GF-D8 (cell line): Measurements from ENCODE around the gene TDRKH.
"Not testable (repeated sequence)": the region's sequence is repeated elsewhere in the genome, so short reads cannot be mapped to it uniquely, and the experiment has no call there.

Experiments
- DNase-seq: peaks from one replicate; lab custom pipeline; 2025; lab: John Stamatoyannopoulos, UW

The TDRKH gene

GRCh38 chr1:151802372-151802771, 12.1 kb upstream of the TDRKH start:
- DNase-seq: no peak

- DNase-seq: no peak
Observed at GRCh38 chr1:151801846-151802245, 11.5 kb upstream of the TDRKH start.

- DNase-seq: no peak
Observed at GRCh38 chr1:151801310-151801820, 11.1 kb upstream of the TDRKH start.

GRCh38 chr1:151800830-151801229, 10.5 kb upstream of the TDRKH start:
- no peak for DNase-seq

GRCh38 chr1:151799179-151800022, 9.1 kb upstream of the TDRKH start:
- DNase-seq: no peak

- no peak for DNase-seq
Observed at GRCh38 chr1:151798571-151798970, 8.3 kb upstream of the TDRKH start.

GRCh38 chr1:151790940-151791651, 796 bp upstream of the TDRKH start:
- no peak for DNase-seq

- no peak for DNase-seq
Observed at GRCh38 chr1:151787689-151788088, 2.6 kb downstream of the TDRKH start.

- no peak for DNase-seq
Observed at GRCh38 chr1:151783796-151784195, 6.5 kb downstream of the TDRKH start.

- no peak for DNase-seq
Observed at GRCh38 chr1:151782741-151783140, 7.6 kb downstream of the TDRKH start.

GRCh38 chr1:151782026-151782425, 8.3 kb downstream of the TDRKH start:
- DNase-seq: not testable (repeated sequence)

- not testable (repeated sequence) for DNase-seq
Observed at GRCh38 chr1:151780736-151781135, 9.6 kb downstream of the TDRKH start.

GRCh38 chr1:151779852-151780251, 10.4 kb downstream of the TDRKH start:
- DNase-seq: no peak

- DNase-seq: no peak
Observed at GRCh38 chr1:151777317-151777716, 13.0 kb downstream of the TDRKH start.

GRCh38 chr1:151776665-151777062, 13.6 kb downstream of the TDRKH start:
- DNase-seq: no peak

- DNase-seq: no peak
Observed at GRCh38 chr1:151775894-151776664, 14.2 kb downstream of the TDRKH start.

GRCh38 chr1:151774256-151774922, 15.9 kb downstream of the TDRKH start:
- no peak for DNase-seq

- DNase-seq: no peak
Observed at GRCh38 chr1:151773702-151774101, 16.6 kb downstream of the TDRKH start.

- not testable (repeated sequence) for DNase-seq
Observed at GRCh38 chr1:151769270-151769669, 21.0 kb downstream of the TDRKH start.

GRCh38 chr1:151768351-151769066, 21.8 kb downstream of the TDRKH start:
- peak; percentile 71 for DNase-seq

GRCh38 chr1:151763990-151764389, 26.3 kb downstream of the TDRKH start:
- no peak for DNase-seq
